Activated naive CD8-positive, alpha-beta T cell treated with anti-CD3 and anti-CD28 coated beads, Interleukin-2, amount 10 ng/mL, durations not matched to agents 7 days and 5 days (primary cell): ENCODE measurements around the gene PPIL3. TPM values are rescaled to one million over a fixed set of nuclear protein-coding genes. Genes with fewer than 3 reads are reported as not detected.
A peak's percentile ranks its signal among the peaks of the same experiment; 100 is the strongest.

Experiments used
- ATAC-seq: fragments of 150-1000 bp; cut with Tn5 transposase; one replicate; pipeline ENCODE4 v1.10.0; 2021; ENCODE audit warnings: low read depth, moderate library complexity
- POLR2A ChIA-PET: fragments of 350-600 bp; sonication (Branson Sonifier 250); formaldehyde crosslinking; loops from one replicate; lab custom pipeline; 2021; ENCODE audit warnings: antibody characterized with exemption; lab: Charles Lee
- DNase-seq: peaks from one replicate; pipeline ENCODE4 v3.0.0; 2021
- H3K27ac Mint-ChIP-seq: one replicate; pipeline ENCODE4 v1.8.0; 2022; ENCODE audit warnings: mild to moderate bottlenecking, mixed read lengths
- H3K27me3 Mint-ChIP-seq: one replicate; pipeline ENCODE4 v1.8.0; 2022; ENCODE audit warnings: mild to moderate bottlenecking, moderate library complexity, mixed read lengths
- H3K36me3 Mint-ChIP-seq: one replicate; pipeline ENCODE4 v1.8.0; 2021; ENCODE audit warnings: mild to moderate bottlenecking, mixed read lengths
- H3K4me1 Mint-ChIP-seq: one replicate; pipeline ENCODE4 v1.8.0; 2021; ENCODE audit warnings: mixed read lengths
- H3K4me3 Mint-ChIP-seq: one replicate; pipeline ENCODE4 v1.8.0; 2022; ENCODE audit warnings: mild to moderate bottlenecking, moderate library complexity, mixed read lengths
- H3K9me3 Mint-ChIP-seq: one replicate; pipeline ENCODE4 v1.8.0; 2021; ENCODE audit warnings: mixed read lengths
- total RNA-seq, 2 experiments: library from RNA; stranded (reverse); gene quantifications; one replicate each; pipeline ENCODE4 v1.2.3, GENCODE V29; 2021

Gene PPIL3
- total RNA-seq, 2 experiments from 2014 or later = 44.2 to 45.2 TPM

DNA sequence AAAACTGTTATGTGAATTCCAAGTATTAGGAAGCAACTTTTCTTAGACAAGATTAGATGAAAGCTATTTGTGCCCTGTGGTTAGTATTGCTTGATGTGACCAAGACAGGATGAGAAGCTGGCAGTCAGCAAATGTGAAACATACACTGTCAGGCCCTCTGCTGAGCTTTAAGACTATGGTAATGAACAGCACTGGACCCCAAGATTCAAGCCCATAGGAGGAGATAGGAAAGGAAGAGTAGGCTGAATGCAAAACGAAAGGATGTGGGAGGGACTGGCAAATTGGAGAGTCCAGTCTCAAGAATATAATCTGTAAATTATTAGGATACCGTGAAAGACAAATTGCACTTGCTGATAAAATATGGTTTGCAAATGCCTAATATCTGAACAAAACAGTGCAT lies 60.8 kb downstream of the PPIL3 start:
- peaks cover 5% of the 10 kb centered on the region for H3K4me1 Mint-ChIP-seq
- H3K36me3 Mint-ChIP-seq = peaks cover 5% of the 10 kb centered on the region
- no peak for DNase-seq
- no peak overlapping the region for H3K4me3 Mint-ChIP-seq
- ATAC-seq = no peak
- H3K27me3 Mint-ChIP-seq = peaks cover 3% of the 10 kb centered on the region
- H3K27ac Mint-ChIP-seq = peak overlapping the region; percentile 52
- POLR2A ChIA-PET = interaction anchor here (0.7 to 2.2 kb wide), 3 partner anchors 32 to 115 kb away, joined by 3 to 8 read pairs (median 4); partner anchors contain the start of gene CLK1
- no peaks in the 10 kb centered on the region for H3K9me3 Mint-ChIP-seq

DNA sequence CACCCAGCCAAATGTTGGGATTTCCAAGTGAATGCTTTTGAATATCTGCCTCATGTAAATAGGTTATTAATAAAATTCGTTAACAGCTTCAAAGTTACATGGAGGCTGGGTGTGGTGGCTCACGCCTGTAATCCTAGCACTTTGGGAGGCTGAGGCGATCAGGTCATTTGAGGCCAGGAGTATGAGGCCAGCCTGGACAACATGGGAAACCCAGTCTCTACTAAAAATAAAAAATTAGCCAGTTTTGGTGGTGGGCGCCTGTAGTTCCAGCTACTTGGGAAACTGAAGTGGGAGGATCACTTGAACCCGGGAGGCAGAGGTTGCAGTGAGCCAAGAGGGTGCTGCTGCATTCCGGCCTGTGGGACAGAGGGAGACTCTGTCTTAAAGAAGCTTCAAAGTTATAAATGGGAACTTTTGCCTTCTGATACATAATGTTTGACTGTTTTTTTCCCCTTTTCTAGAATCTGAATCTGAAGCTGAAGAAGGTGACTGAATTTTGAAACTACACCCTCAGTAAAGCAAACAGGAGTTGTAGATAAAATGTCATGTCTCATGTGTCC lies 67.1 kb downstream of the PPIL3 start:
- H3K9me3 Mint-ChIP-seq = no peaks in the 10 kb centered on the region
- H3K4me1 Mint-ChIP-seq = peaks cover 6% of the 10 kb centered on the region
- POLR2A ChIA-PET = no interaction called here
- no peak overlapping the region for H3K27ac Mint-ChIP-seq
- peaks cover 29% of the 10 kb centered on the region for H3K36me3 Mint-ChIP-seq
- DNase-seq (no peak), ATAC-seq (no peak)
- H3K4me3 Mint-ChIP-seq = no peak overlapping the region
- H3K27me3 Mint-ChIP-seq = no peaks in the 10 kb centered on the region

Other genes with a start within 250 kb of the PPIL3 start
- 100 to 1,000 TPM; 197 to 199 TPM for gene BZW1, start 77.2 kb downstream of the PPIL3 start, total RNA-seq
- 100 to 1,000 TPM; 204 to 228 TPM for gene CLK1, start 24.4 kb downstream of the PPIL3 start, total RNA-seq
- 10 to 100 TPM; 36.9 to 37.7 TPM for gene NIF3L1, start 294 bp upstream of the PPIL3 start, total RNA-seq
- gene ORC2, start 74.6 kb upstream of the PPIL3 start, total RNA-seq = 10 to 100 TPM; 52.0 to 55.0 TPM
- gene HYCC2, start 182.6 kb upstream of the PPIL3 start, total RNA-seq = 10 to 100 TPM; 37.0 to 40.5 TPM
- gene NDUFB3, start 182.9 kb upstream of the PPIL3 start, total RNA-seq = 100 to 1,000 TPM; 115 to 116 TPM
- gene CFLAR, start 227.1 kb upstream of the PPIL3 start, total RNA-seq = 100 to 1,000 TPM; 139 to 140 TPM